GM23338 (cell line): ENCODE results near the gene KYNU.

Experiments
- POLR2AphosphoS5 ChIP-seq: IDR thresholded peaks from 2 replicates; pipeline ENCODE4 v1.6.1; 2016; ENCODE audit warnings: antibody characterized with exemption, low read depth
- TF ChIP-seq, protein P1 (sequence below): IDR thresholded peaks from 2 replicates; pipeline ENCODE4 v1.6.1; 2016; ENCODE audit warnings: antibody characterized with exemption
- TF ChIP-seq, protein P2 (sequence below): fragments of 250-450 bp; sonication (Bioruptor Pico); IDR thresholded peaks from 2 replicates; pipeline ENCODE4 v1.5.0; 2020; ENCODE audit warnings: mild to moderate bottlenecking, moderate library complexity

DNA sequence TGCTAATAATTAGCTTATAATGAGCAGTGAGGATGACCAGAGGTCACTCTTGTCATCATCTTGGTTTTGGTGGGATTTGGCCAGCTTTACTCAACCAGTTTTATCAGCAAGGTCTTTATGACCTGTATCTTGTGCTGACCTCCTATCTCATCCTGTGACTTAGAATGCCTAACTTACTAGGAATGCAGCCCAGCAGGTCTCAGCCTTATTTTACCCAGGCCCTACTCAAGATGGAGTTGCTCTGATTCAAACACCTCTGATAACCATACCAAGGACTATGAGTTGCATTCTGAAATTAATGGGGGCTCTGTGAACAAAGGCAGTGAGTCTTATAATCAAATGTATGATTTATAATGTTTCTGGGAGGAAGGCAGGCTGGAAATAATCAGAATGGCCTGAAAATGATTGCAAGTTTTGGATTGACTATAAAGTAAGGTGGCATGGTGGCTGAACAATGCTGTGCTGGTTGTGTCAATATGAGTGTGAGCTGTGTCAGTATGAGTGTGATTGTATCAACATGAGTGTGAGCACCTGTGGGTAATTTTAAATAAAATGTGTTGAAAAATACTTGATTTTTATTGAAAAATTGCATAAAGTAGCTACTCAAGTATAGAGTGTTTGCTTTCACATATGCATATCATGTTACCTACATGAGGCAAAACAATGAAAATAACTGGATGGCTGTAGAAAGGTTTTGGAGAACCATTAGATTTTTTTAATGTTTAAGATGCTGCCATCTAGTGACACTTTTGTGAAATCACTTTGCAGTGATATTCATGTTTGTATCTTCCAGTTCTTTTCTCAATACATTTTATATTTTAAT is 103.0 kb downstream of the KYNU start:
- TF ChIP-seq, protein P1, sequence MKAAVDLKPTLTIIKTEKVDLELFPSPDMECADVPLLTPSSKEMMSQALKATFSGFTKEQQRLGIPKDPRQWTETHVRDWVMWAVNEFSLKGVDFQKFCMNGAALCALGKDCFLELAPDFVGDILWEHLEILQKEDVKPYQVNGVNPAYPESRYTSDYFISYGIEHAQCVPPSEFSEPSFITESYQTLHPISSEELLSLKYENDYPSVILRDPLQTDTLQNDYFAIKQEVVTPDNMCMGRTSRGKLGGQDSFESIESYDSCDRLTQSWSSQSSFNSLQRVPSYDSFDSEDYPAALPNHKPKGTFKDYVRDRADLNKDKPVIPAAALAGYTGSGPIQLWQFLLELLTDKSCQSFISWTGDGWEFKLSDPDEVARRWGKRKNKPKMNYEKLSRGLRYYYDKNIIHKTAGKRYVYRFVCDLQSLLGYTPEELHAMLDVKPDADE, result no peak
- TF ChIP-seq POLR2AphosphoS5, result no peak
- TF ChIP-seq, protein P2, sequence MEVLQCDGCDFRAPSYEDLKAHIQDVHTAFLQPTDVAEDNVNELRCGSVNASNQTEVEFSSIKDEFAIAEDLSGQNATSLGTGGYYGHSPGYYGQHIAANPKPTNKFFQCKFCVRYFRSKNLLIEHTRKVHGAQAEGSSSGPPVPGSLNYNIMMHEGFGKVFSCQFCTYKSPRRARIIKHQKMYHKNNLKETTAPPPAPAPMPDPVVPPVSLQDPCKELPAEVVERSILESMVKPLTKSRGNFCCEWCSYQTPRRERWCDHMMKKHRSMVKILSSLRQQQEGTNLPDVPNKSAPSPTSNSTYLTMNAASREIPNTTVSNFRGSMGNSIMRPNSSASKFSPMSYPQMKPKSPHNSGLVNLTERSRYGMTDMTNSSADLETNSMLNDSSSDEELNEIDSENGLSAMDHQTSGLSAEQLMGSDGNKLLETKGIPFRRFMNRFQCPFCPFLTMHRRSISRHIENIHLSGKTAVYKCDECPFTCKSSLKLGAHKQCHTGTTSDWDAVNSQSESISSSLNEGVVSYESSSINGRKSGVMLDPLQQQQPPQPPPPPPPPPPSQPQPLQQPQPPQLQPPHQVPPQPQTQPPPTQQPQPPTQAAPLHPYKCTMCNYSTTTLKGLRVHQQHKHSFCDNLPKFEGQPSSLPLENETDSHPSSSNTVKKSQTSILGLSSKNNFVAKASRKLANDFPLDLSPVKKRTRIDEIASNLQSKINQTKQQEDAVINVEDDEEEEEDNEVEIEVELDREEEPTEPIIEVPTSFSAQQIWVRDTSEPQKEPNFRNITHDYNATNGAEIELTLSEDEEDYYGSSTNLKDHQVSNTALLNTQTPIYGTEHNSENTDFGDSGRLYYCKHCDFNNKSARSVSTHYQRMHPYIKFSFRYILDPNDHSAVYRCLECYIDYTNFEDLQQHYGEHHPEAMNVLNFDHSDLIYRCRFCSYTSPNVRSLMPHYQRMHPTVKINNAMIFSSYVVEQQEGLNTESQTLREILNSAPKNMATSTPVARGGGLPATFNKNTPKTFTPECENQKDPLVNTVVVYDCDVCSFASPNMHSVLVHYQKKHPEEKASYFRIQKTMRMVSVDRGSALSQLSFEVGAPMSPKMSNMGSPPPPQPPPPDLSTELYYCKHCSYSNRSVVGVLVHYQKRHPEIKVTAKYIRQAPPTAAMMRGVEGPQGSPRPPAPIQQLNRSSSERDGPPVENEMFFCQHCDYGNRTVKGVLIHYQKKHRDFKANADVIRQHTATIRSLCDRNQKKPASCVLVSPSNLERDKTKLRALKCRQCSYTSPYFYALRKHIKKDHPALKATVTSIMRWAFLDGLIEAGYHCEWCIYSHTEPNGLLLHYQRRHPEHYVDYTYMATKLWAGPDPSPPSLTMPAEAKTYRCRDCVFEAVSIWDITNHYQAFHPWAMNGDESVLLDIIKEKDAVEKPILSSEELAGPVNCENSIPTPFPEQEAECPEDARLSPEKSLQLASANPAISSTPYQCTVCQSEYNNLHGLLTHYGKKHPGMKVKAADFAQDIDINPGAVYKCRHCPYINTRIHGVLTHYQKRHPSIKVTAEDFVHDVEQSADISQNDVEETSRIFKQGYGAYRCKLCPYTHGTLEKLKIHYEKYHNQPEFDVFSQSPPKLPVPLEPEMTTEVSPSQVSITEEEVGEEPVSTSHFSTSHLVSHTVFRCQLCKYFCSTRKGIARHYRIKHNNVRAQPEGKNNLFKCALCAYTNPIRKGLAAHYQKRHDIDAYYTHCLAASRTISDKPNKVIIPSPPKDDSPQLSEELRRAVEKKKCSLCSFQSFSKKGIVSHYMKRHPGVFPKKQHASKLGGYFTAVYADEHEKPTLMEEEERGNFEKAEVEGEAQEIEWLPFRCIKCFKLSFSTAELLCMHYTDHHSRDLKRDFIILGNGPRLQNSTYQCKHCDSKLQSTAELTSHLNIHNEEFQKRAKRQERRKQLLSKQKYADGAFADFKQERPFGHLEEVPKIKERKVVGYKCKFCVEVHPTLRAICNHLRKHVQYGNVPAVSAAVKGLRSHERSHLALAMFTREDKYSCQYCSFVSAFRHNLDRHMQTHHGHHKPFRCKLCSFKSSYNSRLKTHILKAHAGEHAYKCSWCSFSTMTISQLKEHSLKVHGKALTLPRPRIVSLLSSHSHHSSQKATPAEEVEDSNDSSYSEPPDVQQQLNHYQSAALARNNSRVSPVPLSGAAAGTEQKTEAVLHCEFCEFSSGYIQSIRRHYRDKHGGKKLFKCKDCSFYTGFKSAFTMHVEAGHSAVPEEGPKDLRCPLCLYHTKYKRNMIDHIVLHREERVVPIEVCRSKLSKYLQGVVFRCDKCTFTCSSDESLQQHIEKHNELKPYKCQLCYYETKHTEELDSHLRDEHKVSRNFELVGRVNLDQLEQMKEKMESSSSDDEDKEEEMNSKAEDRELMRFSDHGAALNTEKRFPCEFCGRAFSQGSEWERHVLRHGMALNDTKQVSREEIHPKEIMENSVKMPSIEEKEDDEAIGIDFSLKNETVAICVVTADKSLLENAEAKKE (CRISPR knock-in tag), result no peak
